GM12865 (cell line): ENCODE measurements around the gene SYTL2.
"Not testable (repeated sequence)": the region's sequence is repeated elsewhere in the genome, so short reads cannot be mapped to it uniquely, and the experiment has no call there.

Experiments used
- DNase-seq: peaks from one replicate; pipeline ENCODE4 v3.0.0; 2010; ENCODE audit warnings: low read depth
- H3K4me3 ChIP-seq: 2 replicates; pipeline ENCODE4 v1.5.1; 2011; ENCODE audit warnings: mild to moderate bottlenecking, low read depth, low read length, control low read depth
- CTCF ChIP-seq: IDR thresholded peaks from 2 replicates; pipeline ENCODE4 v1.5.1; 2011; ENCODE audit warnings: low read length, control low read depth, low read depth, inconsistent platforms; ENCODE audit not compliant: insufficient read depth; ENCODE audit errors: missing control alignments

The SYTL2 gene

GRCh38 chr11:85783758-85784157, 27.2 kb downstream of the SYTL2 start:
- no peak overlapping the region for H3K4me3 ChIP-seq
- TF ChIP-seq CTCF: no peak
- DNase-seq: no peak

DNA sequence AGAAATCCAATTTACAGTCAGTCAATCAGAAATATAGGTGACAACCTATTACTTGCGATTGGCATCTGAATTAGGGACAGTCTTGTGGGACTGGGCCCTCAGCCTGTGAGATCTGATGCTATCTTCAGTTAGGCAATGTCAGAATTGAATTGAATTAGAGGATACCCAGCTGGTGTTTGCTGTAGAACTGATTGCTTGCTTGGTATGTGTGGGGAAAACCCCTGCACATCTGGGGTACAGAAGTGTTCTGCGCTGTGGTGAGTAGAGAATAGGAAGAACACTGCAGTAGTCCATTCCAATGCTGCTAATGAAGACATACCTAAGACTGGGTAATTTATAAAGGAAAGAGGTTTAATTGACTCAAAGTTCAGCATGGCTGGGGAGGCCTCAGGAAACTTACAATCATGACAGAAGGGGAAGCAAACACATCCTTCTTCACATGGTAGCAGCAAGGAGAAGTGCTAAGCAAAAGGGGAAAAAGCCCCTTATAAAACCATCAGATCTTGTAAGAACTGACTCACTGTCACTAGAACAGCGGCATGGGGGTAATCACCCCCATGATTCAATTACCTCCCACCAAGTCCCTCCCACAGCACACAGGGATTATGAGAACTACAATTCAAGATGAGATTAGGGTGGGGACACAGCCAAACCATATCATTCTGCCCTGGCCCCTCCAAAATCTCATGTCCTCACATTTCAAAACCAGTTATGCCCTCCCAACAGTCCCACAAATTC, 30.0 kb downstream of the SYTL2 start:
- H3K4me3 ChIP-seq, DNase-seq: not testable (repeated sequence)

GRCh38 chr11:85779956-85780640, 30.8 kb downstream of the SYTL2 start:
- no peak for DNase-seq
- no peak for TF ChIP-seq CTCF
- H3K4me3 ChIP-seq: no peak overlapping the region

- not testable (repeated sequence) for DNase-seq, H3K4me3 ChIP-seq
Measured at GRCh38 chr11:85777603-85777972, 33.4 kb downstream of the SYTL2 start.

GRCh38 chr11:85776951-85777602, 33.9 kb downstream of the SYTL2 start:
- no peak for TF ChIP-seq CTCF
- H3K4me3 ChIP-seq: no peak overlapping the region
- no peak for DNase-seq

DNA sequence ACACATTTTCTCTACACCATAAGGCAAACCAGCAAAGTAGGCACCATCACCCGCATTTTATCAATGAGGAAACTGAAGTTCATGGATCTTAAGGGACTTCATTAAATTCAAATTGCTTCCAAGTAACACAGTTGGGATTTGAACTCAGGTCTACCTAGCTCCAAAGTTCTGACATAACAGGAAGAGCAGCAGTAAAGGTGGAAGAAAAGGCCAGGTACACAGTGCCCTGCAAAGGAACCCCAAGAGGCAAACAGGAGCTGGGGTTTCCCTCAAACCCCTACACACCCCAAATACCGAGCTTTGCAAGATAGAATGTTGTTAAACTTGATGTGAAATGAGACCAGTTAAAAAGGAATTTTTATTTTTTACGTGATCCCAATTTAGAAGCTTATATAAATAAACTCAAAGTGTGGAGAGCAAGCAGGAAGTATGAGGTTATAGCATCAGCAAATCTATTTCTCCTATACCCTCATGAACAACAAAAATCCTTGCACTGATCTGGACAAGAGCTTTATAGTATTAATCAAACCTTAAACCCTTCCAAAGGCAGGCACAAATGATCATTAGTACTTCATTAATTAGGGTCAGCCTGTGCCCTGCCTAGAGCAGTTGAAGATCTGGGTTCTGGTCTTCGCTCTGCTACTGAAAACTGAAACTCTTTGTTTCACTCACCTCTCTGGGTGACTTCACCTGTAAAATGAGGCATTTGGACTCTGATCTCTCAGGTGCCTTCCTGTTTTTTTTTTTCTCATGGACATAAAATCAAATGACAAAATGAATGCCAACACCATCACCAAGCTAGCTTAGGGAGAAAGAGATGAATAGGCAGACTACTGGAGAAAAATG, 36.5 kb downstream of the SYTL2 start:
- H3K4me3 ChIP-seq: no peak overlapping the region
- no peak for TF ChIP-seq CTCF
- DNase-seq: no peak

- TF ChIP-seq CTCF: no peak
- no peak for DNase-seq
- no peak overlapping the region for H3K4me3 ChIP-seq
Measured at GRCh38 chr11:85772695-85773094, 38.2 kb downstream of the SYTL2 start.
